GM11168 (cell line): ENCODE results near the gene IFI27L1.

ENCODE experiments used
- in situ Hi-C: fragments of 300-500 bp; cut with MboI; formaldehyde crosslinking; loops from one replicate; pipeline ENCODE4 v1.12.0; 2022; ENCODE audit warnings: low sequenced_read_pairs; ENCODE audit not compliant: unreplicated experiment

Gene IFI27L1

GRCh38 chr14:94080621-94081385 is at the start of gene IFI27L1, which contains the start of gene DDX24:
IFI27L1 (plus strand) TSS chr14:94081310; CDS start chr14:94096938, 15,628 bp downstream.
DDX24 (minus strand) TSS chr14:94081202; CDS start chr14:94079742, 1,460 bp downstream.
- in situ Hi-C loops, result no loop called here

- in situ Hi-C loops, result no loop called here
Observed at GRCh38 chr14:94031883-94032279, 49.2 kb upstream of the IFI27L1 start.

- in situ Hi-C loops, result loop anchor here (5.0 kb wide), 1 partner anchor 102 kb away; no protein-coding TSS in a partner anchor
Observed at GRCh38 chr14:94034886-94035285, 46.2 kb upstream of the IFI27L1 start.

GRCh38 chr14:94036313-94037167 is 44.6 kb upstream of the IFI27L1 start:
- in situ Hi-C loops, result loop anchor here (5.0 kb wide), 1 partner anchor 101 kb away; no protein-coding TSS in a partner anchor

GRCh38 chr14:94037954-94038353 is 43.2 kb upstream of the IFI27L1 start:
- in situ Hi-C loops, result loop anchor here (5.0 kb wide), 1 partner anchor 99 kb away; no protein-coding TSS in a partner anchor

GRCh38 chr14:94038510-94038909 is 42.6 kb upstream of the IFI27L1 start:
- in situ Hi-C loops, result loop anchor here (5.0 kb wide), 1 partner anchor 99 kb away; no protein-coding TSS in a partner anchor

GRCh38 chr14:94038921-94039629 is 42.0 kb upstream of the IFI27L1 start:
- in situ Hi-C loops, result loop anchor here (5.0 kb wide), 1 partner anchor 98 kb away; no protein-coding TSS in a partner anchor

GRCh38 chr14:94040247-94040646 is 40.9 kb upstream of the IFI27L1 start:
- in situ Hi-C loops, result no loop called here

- in situ Hi-C loops, result no loop called here
Observed at GRCh38 chr14:94040796-94041195, 40.3 kb upstream of the IFI27L1 start.

GRCh38 chr14:94041551-94042346 is 39.4 kb upstream of the IFI27L1 start:
- in situ Hi-C loops, result no loop called here

GRCh38 chr14:94042433-94043091 is 38.5 kb upstream of the IFI27L1 start:
- in situ Hi-C loops, result no loop called here

GRCh38 chr14:94043111-94043755 is 37.9 kb upstream of the IFI27L1 start:
- in situ Hi-C loops, result no loop called here

GRCh38 chr14:94043756-94044475 is 37.2 kb upstream of the IFI27L1 start:
- in situ Hi-C loops, result no loop called here

GRCh38 chr14:94044476-94045091 is 36.5 kb upstream of the IFI27L1 start:
- in situ Hi-C loops, result no loop called here

- in situ Hi-C loops, result no loop called here
Observed at GRCh38 chr14:94045101-94045500, 36.0 kb upstream of the IFI27L1 start.

- in situ Hi-C loops, result no loop called here
Observed at GRCh38 chr14:94045563-94046345, 35.4 kb upstream of the IFI27L1 start.
